Measurements from ENCODE around the gene EEFSEC. TPM values are rescaled to one million over a fixed set of nuclear protein-coding genes. Genes with fewer than 3 reads are reported as not detected.

The EEFSEC gene
- total and polyA plus RNA-seq, 2 of the 8 experiments (the other 6 are each of a cell fraction or from before 2014, with no cell fraction given): 13.1 to 19.8 TPM

DNA sequence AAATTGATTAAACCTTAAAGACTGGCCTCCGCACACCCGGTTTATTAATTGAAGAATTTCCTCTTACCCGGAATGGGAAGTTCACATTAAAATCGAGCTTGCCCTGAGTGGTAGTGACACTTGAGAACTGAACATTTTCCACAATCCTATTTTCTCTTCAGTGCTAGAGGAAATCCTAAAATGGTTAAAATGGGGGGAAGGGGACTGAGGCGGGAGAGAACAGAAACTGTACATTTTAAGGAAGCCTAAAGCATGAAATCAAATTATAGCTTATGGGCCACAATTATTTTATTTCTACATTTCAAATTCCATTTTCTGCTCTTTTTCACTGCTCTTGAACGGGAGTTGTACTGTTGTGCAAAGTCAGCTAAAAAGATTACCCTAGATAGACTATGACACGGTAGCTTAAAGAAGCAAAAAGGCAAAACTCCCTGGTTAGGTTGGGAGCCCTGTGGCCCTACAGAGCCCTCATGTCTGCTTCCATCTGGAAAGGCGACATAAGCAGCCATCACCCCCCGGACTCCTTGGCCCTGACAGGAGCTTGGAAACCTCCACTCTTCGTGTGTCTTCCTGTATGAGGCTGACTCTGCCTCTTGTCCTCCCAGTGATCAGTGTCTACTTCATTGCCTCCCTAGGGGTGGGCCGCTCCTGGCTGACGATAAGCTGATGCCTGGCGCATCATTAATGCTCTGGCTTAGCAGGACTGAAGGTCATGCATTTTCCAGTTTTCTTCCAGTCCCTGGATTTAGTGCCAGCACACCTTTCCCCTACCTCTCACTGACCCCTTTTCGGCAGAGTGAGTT is 79.3 kb downstream of the EEFSEC start:
- H3K4me3 ChIP-seq (ENCODE audit: extremely low read depth in 1 of 4, insufficient read depth in 2 of 4, low read depth in 3 of 4, low read length in 4 of 4): no peak overlapping the region
- no peaks in the 10 kb centered on the region for H3K27me3 ChIP-seq (replicated peaks in 1 of 4; ENCODE audit: control insufficient read depth in 3 of 4, extremely low read depth in 1 of 4, insufficient read depth in 3 of 4, low read length in 3 of 4)
- FAIRE-seq (no peak), DNase-seq (ENCODE audit: low read depth in 1 of 2, low spot score in 2 of 2) (peak in 1 of 2 experiments; percentile 42)
- H3K14ac ChIP-seq (ENCODE audit: insufficient read length): no peak overlapping the region
- no peaks in the 10 kb centered on the region for H3K79me2 ChIP-seq (ENCODE audit: control insufficient read depth in 1 of 2, insufficient read depth in 2 of 2, low read length in 2 of 2)
- no peaks in the 10 kb centered on the region for H3K36me3 ChIP-seq (ENCODE audit: control insufficient read depth in 2 of 4, insufficient read depth in 4 of 4, low read length in 3 of 4)
- no peak overlapping the region for H3K18ac ChIP-seq (ENCODE audit: extremely low read depth, low read length)
- no peak overlapping the region for H3K56ac ChIP-seq (replicated peaks; ENCODE audit: insufficient read length, low read depth, low read length)
- H2BK5ac ChIP-seq (ENCODE audit: low read depth, low read length): no peak overlapping the region
- H3K4me1 ChIP-seq (replicated peaks in 1 of 4; ENCODE audit: control insufficient read depth in 3 of 4, insufficient read depth in 4 of 4, low read length in 3 of 4): peaks cover 0 to 2% (median 1%) of the 10 kb centered on the region in 4 experiments; a peak in 3 of 7 replicates
- H2BK20ac ChIP-seq (ENCODE audit: low read length): no peak overlapping the region
- no peak overlapping the region for H3K4ac ChIP-seq (replicated peaks; ENCODE audit: insufficient read length, low read depth, low read length)
- H3K9ac ChIP-seq (replicated peaks in 1 of 4; ENCODE audit: extremely low read depth in 1 of 4, low read depth in 3 of 4, low read length in 3 of 4): no peak overlapping the region
- 79% methylated on average over 14 of the region's 14 CpGs; no CpG with 5 or more reads in 1 of the 2 experiments for WGBS, 2 experiments (ENCODE audit: extremely low coverage in 1 of 2, insufficient coverage in 1 of 2, insufficient read length in 1 of 2, insufficient replicate concordance in 2 of 2, low coverage in 1 of 2, low lambda C conversion rate in 2 of 2, missing lambda C conversion rate in 1 of 2)
- POLR2A ChIA-PET (ENCODE audit: partially characterized antibody): no interaction called here
- H2AK5ac ChIP-seq (ENCODE audit: low read depth, low read length): no peak overlapping the region
- H3K79me1 ChIP-seq (ENCODE audit: low read depth, low read length): peaks cover 2% of the 10 kb centered on the region; the same call in 1 of the 2 replicates
- H4K91ac ChIP-seq (replicated peaks; ENCODE audit: insufficient read length, low read length): no peak overlapping the region
- H3K4me2 ChIP-seq (ENCODE audit: insufficient read depth in 1 of 2, low read depth in 2 of 2, low read length in 2 of 2): no peak overlapping the region
- H3K27ac ChIP-seq (ENCODE audit: low read depth, low read length): no peak overlapping the region
- no peak overlapping the region for H3K23ac ChIP-seq (ENCODE audit: insufficient read length)
- H2BK12ac ChIP-seq (ENCODE audit: low read depth, low read length): no peak overlapping the region
- H4K8ac ChIP-seq (ENCODE audit: extremely low read depth, insufficient read depth, low read length): no peak overlapping the region
- H3K9me3 ChIP-seq (ENCODE audit: insufficient read depth in 2 of 2, low read depth in 1 of 2, low read length in 1 of 2): no peaks in the 10 kb centered on the region
- no peaks in the 10 kb centered on the region for H4K20me1 ChIP-seq (replicated peaks in 1 of 2; ENCODE audit: control insufficient read depth in 1 of 2, insufficient read depth in 2 of 2, low read length in 2 of 2)
- no peak overlapping the region for H2BK120ac ChIP-seq (replicated peaks; ENCODE audit: low read depth, low read length)
- CTCF ChIA-PET (ENCODE audit: partially characterized antibody): interaction anchor here (0.7 to 1.9 kb wide), 3 partner anchors 8 to 90 kb away, joined by 3 to 6 read pairs (median 3); no protein-coding TSS in a partner anchor
- no peak overlapping the region for H4K5ac ChIP-seq (ENCODE audit: insufficient read length, low read depth, low read length)
- H2BK15ac ChIP-seq (ENCODE audit: low read length): no peak overlapping the region
- no peak overlapping the region for H2AFZ ChIP-seq (ENCODE audit: low read length)
- no peaks in the 10 kb centered on the region for H3K23me2 ChIP-seq (ENCODE audit: low read depth, low read length)
- TF ChIP-seq KDM5A (IDR thresholded peaks at IDR 0.05; ENCODE audit: low read length): no peak
- TF ChIP-seq HDAC2 (IDR thresholded peaks at IDR 0.05; ENCODE audit: borderline replicate concordance in 1 of 2, low read depth in 2 of 2, low read length in 2 of 2): no peak
- TF ChIP-seq EZH2 (IDR thresholded peaks at IDR 0.05; ENCODE audit: low read depth, low read length, severe bottlenecking): no peak
- TF ChIP-seq RAD21 (IDR thresholded peaks at IDR 0.05 in 1 of 2, conservative IDR thresholded peaks at IDR 0.05 in 1 of 2; ENCODE audit: low read depth in 2 of 2, low read length in 2 of 2): no peak
- no peak for TF ChIP-seq RNF2 (IDR thresholded peaks at IDR 0.05; ENCODE audit: borderline replicate concordance, low read depth, low read length, missing control alignments, poor library complexity, severe bottlenecking)
- TF ChIP-seq, protein P1, sequence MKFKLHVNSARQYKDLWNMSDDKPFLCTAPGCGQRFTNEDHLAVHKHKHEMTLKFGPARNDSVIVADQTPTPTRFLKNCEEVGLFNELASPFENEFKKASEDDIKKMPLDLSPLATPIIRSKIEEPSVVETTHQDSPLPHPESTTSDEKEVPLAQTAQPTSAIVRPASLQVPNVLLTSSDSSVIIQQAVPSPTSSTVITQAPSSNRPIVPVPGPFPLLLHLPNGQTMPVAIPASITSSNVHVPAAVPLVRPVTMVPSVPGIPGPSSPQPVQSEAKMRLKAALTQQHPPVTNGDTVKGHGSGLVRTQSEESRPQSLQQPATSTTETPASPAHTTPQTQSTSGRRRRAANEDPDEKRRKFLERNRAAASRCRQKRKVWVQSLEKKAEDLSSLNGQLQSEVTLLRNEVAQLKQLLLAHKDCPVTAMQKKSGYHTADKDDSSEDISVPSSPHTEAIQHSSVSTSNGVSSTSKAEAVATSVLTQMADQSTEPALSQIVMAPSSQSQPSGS (IDR thresholded peaks at IDR 0.05; ENCODE audit: low read length): no peak
- TF ChIP-seq, protein P2, sequence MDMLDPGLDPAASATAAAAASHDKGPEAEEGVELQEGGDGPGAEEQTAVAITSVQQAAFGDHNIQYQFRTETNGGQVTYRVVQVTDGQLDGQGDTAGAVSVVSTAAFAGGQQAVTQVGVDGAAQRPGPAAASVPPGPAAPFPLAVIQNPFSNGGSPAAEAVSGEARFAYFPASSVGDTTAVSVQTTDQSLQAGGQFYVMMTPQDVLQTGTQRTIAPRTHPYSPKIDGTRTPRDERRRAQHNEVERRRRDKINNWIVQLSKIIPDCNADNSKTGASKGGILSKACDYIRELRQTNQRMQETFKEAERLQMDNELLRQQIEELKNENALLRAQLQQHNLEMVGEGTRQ (IDR thresholded peaks at IDR 0.05; ENCODE audit: low read length): no peak
